Lower leg skin (tissue), 4 donors: Measurements from ENCODE around the gene UGT1A8. TPM values are rescaled to one million over a fixed set of nuclear protein-coding genes. Genes with fewer than 3 reads are reported as not detected.
"Not testable (repeated sequence)": the region's sequence is repeated elsewhere in the genome, so short reads cannot be mapped to it uniquely, and the experiment has no call there.

Experiments
- DNase-seq, 2 donors: peaks; one replicate each; pipeline ENCODE4 v3.0.0-alpha.2; 2019; ENCODE audit warnings: low spot score in 2 of 2
- H3K4me3 ChIP-seq: fragments of 200-600 bp; sonication (generic); 2 replicates; pipeline ENCODE4 v1.5.1; 2017; ENCODE audit warnings: mild to moderate bottlenecking, low read depth; ENCODE audit not compliant: poor library complexity, severe bottlenecking
- CTCF ChIP-seq, 3 donors: fragments of 450-650 bp; IDR thresholded peaks; one replicate each; pipeline ENCODE4 v1.5.1; 2016; ENCODE audit warnings: antibody characterized with exemption in 3 of 3, mild to moderate bottlenecking in 3 of 3, moderate library complexity in 2 of 3
- POLR2A ChIP-seq, 2 donors: fragments of 450-650 bp; IDR thresholded peaks; one replicate each; pipeline ENCODE4 v1.6.1; 2016 to 2017; ENCODE audit warnings: antibody characterized with exemption in 2 of 2, mild to moderate bottlenecking in 1 of 2, moderate library complexity in 1 of 2
- WGBS, 2 donors: methylation state at CpG; one replicate each; pipeline ENCODE4 v1.1.5; 2018; 5-methylcytosine and 5-hydroxymethylcytosine counted together
- intact Hi-C: fragments of 100-400 bp; cut with DNase I; formaldehyde crosslinking; loops from one replicate; pipeline ENCODE4 v1.15.0; 2023; ENCODE audit warnings: low total_unique reads
- total RNA-seq, 4 donors: library from RNA; depleted of rRNA; stranded (reverse); fragments of >200 nt; gene quantifications; one replicate each; pipeline ENCODE4 v1.1.0, GENCODE V29; 2016

UGT1A8 gene
- total RNA-seq, 4 donors from 2014 or later, result not detected

DNA sequence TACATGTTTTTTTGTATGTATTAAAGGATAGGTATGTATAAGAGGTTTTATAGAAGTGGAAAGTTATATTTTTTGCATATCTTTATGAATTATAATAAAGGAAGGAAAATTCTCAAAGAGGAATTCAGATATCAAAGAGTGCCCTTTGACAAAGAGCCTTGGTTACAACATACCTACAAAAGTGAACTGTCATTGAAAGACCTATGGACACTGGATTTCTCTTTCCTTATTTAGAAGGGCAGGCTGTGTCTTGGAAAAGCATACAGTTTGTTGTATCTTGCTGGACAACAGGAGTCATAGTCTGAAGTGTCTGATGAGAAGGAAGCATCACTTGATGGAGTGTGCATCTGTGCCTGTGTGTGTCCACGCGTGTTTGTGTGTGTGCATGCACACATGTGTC is 34.0 kb downstream of the UGT1A8 start:
- WGBS, 2 donors, result 89 to 100% methylated on average over 2 of the region's 2 CpGs
- intact Hi-C loops, result no loop called here
- H3K4me3 ChIP-seq, result no peak overlapping the region
- DNase-seq, result no peak
- TF ChIP-seq POLR2A (IDR thresholded peaks at IDR 0.05) (no peak), CTCF (IDR thresholded peaks at IDR 0.05) (no peak)

DNA sequence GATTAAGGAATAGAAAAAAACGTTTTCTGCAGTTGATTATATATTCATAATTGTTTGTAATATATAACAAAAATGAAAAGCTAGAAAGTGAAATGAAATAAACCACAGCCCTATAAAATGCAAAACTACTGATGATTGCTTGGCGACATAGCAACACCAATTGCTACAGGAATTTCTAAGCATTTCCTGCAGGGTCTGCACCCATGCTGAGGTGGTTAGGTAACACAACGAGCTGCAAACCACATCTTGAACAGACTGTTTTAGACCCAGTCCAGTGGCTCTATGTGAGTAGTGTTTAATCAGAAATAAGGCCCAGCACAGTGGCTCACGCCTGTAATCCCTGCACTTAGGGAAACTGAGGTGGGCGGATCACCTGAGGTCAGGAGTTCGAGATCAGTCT is 37.1 kb downstream of the UGT1A8 start:
- no peak for DNase-seq
- no peak overlapping the region for H3K4me3 ChIP-seq
- intact Hi-C loops, result no loop called here
- TF ChIP-seq CTCF (IDR thresholded peaks at IDR 0.05) (no peak), POLR2A (IDR thresholded peaks at IDR 0.05) (no peak)
- WGBS, 2 donors, result 66 to 72% methylated on average over 6 of the region's 6 CpGs

GRCh38 chr2:233655043-233655442 is 37.6 kb downstream of the UGT1A8 start:
- TF ChIP-seq POLR2A (IDR thresholded peaks at IDR 0.05) (no peak), CTCF (IDR thresholded peaks at IDR 0.05) (no peak)
- H3K4me3 ChIP-seq, result no peak overlapping the region
- no peak for DNase-seq
- WGBS, 2 donors, result 45 to 59% methylated on average over 1 of the region's 1 CpG
- intact Hi-C loops, result no loop called here

- DNase-seq, H3K4me3 ChIP-seq, intact Hi-C loops: not testable (repeated sequence)
- 73 to 92% methylated on average over 3 of the region's 3 CpGs for WGBS, 2 donors
These were observed 38.5 kb downstream of the UGT1A8 start for GRCh38 chr2:233655943-233656342.

- TF ChIP-seq POLR2A (IDR thresholded peaks at IDR 0.05), result no peak
- TF ChIP-seq CTCF (IDR thresholded peaks at IDR 0.05), result no peak
- no peak overlapping the region for H3K4me3 ChIP-seq
- no peak for DNase-seq
- intact Hi-C loops, result no loop called here
- 85 to 93% methylated on average over 10 of the region's 10 CpGs for WGBS, 2 donors
These were observed 39.0 kb downstream of the UGT1A8 start for GRCh38 chr2:233656443-233656842.

- intact Hi-C loops, result no loop called here
- TF ChIP-seq POLR2A (IDR thresholded peaks at IDR 0.05), result no peak
- no peak for TF ChIP-seq CTCF (IDR thresholded peaks at IDR 0.05)
- no peak overlapping the region for H3K4me3 ChIP-seq
- DNase-seq, result no peak
These were observed 41.2 kb downstream of the UGT1A8 start for GRCh38 chr2:233658610-233659009.
